NCI-H748 treated with DMSO at 0.1 percent for 48 hours (cell line): ENCODE measurements around the gene SAV1.
A peak's percentile ranks its signal among the peaks of the same experiment; 100 is the strongest.
"Not testable (repeated sequence)": the region's sequence is repeated elsewhere in the genome, so short reads cannot be mapped to it uniquely, and the experiment has no call there.

Source experiments
- DNase-seq: peaks from one replicate; lab custom pipeline; 2025; lab: John Stamatoyannopoulos, UW

Gene SAV1

GRCh38 chr14:50667996-50668825 is at the start of gene SAV1:
Gene SAV1 (minus strand): TSS chr14:50668306. CDS start chr14:50667967, 339 bp downstream.
- peak; percentile 58 for DNase-seq

- no peak for DNase-seq
Measured at GRCh38 chr14:50717811-50718210, 49.7 kb upstream of the SAV1 start.

- peak; percentile 5 for DNase-seq
Measured at GRCh38 chr14:50714450-50715073, 46.5 kb upstream of the SAV1 start.

GRCh38 chr14:50711043-50711442 is 42.9 kb upstream of the SAV1 start:
- no peak for DNase-seq

GRCh38 chr14:50705026-50705593 is 37.0 kb upstream of the SAV1 start:
- DNase-seq, result no peak

GRCh38 chr14:50704454-50705010 is 36.4 kb upstream of the SAV1 start:
- no peak for DNase-seq

GRCh38 chr14:50697659-50698290 is 29.7 kb upstream of the SAV1 start:
- no peak for DNase-seq

- not testable (repeated sequence) for DNase-seq
Measured at GRCh38 chr14:50694260-50694659, 26.2 kb upstream of the SAV1 start.

GRCh38 chr14:50688875-50689274 is 20.8 kb upstream of the SAV1 start:
- no peak for DNase-seq

GRCh38 chr14:50679674-50680073 is 11.6 kb upstream of the SAV1 start:
- no peak for DNase-seq

- no peak for DNase-seq
Measured at GRCh38 chr14:50678163-50678562, 10.1 kb upstream of the SAV1 start.

- no peak for DNase-seq
Measured at GRCh38 chr14:50677527-50678063, 9.5 kb upstream of the SAV1 start.

GRCh38 chr14:50676814-50677516 is 8.9 kb upstream of the SAV1 start:
- DNase-seq, result no peak

- DNase-seq, result no peak
Measured at GRCh38 chr14:50675597-50675996, 7.5 kb upstream of the SAV1 start.

- DNase-seq, result no peak
Measured at GRCh38 chr14:50670866-50671256, 2.8 kb upstream of the SAV1 start.

- DNase-seq, result no peak
Measured at GRCh38 chr14:50670196-50670865, 2.2 kb upstream of the SAV1 start.

- no peak for DNase-seq
Measured at GRCh38 chr14:50669441-50669986, 1.4 kb upstream of the SAV1 start.

- DNase-seq, result no peak
Measured at GRCh38 chr14:50668826-50669143, 679 bp upstream of the SAV1 start.

GRCh38 chr14:50667684-50667995 is 466 bp downstream of the SAV1 start:
- peak; percentile 50 for DNase-seq

GRCh38 chr14:50666772-50667683 is 1.1 kb downstream of the SAV1 start:
- peak; percentile 50 for DNase-seq
